ENCODE data around the gene RND3. TPM values are rescaled to one million over a fixed set of nuclear protein-coding genes. Genes with fewer than 3 reads are reported as not detected.

The RND3 gene
- total and polyA plus RNA-seq, 9 of the 15 experiments (the other 6 are each of a cell fraction or from before 2014, with no cell fraction given): 0.22 to 0.64 (median 0.29) TPM; not detected in 4

DNA sequence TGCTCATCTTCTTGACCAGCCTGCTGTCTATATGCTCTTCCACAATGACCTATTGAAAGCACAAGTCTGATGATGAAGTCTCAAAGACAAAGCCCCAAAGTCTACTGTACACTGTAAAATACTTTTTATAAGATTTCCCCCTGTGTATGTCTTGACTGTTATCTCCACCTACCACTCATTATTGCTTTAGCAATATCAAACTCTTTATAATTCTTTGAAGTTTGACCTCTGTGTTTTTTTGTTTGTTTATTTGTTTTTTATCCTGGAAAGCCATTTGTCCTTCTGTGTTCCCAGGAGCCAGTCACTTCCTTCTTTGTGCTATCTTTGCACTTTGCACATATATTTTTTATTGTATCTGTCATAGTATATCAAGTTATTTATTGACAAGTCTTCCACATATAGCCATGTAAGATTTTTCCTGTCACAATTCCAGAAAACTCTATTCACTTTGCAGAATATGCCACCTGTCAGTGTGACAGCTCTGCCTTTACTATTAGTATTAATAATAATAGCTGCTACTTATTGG, 66.3 kb downstream of the RND3 start (continued):
- TF ChIP-seq, protein P1, sequence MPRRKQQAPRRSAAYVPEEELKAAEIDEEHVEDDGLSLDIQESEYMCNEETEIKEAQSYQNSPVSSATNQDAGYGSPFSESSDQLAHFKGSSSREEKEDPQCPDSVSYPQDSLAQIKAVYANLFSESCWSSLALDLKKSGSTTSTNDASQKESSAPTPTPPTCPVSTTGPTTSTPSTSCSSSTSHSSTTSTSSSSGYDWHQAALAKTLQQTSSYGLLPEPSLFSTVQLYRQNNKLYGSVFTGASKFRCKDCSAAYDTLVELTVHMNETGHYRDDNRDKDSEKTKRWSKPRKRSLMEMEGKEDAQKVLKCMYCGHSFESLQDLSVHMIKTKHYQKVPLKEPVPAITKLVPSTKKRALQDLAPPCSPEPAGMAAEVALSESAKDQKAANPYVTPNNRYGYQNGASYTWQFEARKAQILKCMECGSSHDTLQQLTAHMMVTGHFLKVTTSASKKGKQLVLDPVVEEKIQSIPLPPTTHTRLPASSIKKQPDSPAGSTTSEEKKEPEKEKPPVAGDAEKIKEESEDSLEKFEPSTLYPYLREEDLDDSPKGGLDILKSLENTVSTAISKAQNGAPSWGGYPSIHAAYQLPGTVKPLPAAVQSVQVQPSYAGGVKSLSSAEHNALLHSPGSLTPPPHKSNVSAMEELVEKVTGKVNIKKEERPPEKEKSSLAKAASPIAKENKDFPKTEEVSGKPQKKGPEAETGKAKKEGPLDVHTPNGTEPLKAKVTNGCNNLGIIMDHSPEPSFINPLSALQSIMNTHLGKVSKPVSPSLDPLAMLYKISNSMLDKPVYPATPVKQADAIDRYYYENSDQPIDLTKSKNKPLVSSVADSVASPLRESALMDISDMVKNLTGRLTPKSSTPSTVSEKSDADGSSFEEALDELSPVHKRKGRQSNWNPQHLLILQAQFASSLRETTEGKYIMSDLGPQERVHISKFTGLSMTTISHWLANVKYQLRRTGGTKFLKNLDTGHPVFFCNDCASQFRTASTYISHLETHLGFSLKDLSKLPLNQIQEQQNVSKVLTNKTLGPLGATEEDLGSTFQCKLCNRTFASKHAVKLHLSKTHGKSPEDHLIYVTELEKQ (CRISPR knock-in tag; IDR thresholded peaks at IDR 0.05): no peak
- TF ChIP-seq SNRNP70 (optimal IDR thresholded peaks at IDR 0.05; ENCODE audit: low read depth, low read length) (no peak), SP1 (CRISPR knock-in tag; IDR thresholded peaks at IDR 0.05) (no peak), RFX5 (IDR thresholded peaks at IDR 0.05; ENCODE audit: low read depth, low read length) (no peak)
- TF ChIP-seq, protein P2, sequence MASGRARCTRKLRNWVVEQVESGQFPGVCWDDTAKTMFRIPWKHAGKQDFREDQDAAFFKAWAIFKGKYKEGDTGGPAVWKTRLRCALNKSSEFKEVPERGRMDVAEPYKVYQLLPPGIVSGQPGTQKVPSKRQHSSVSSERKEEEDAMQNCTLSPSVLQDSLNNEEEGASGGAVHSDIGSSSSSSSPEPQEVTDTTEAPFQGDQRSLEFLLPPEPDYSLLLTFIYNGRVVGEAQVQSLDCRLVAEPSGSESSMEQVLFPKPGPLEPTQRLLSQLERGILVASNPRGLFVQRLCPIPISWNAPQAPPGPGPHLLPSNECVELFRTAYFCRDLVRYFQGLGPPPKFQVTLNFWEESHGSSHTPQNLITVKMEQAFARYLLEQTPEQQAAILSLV (tag; IDR thresholded peaks at IDR 0.05): no peak
- TF ChIP-seq, protein P3, sequence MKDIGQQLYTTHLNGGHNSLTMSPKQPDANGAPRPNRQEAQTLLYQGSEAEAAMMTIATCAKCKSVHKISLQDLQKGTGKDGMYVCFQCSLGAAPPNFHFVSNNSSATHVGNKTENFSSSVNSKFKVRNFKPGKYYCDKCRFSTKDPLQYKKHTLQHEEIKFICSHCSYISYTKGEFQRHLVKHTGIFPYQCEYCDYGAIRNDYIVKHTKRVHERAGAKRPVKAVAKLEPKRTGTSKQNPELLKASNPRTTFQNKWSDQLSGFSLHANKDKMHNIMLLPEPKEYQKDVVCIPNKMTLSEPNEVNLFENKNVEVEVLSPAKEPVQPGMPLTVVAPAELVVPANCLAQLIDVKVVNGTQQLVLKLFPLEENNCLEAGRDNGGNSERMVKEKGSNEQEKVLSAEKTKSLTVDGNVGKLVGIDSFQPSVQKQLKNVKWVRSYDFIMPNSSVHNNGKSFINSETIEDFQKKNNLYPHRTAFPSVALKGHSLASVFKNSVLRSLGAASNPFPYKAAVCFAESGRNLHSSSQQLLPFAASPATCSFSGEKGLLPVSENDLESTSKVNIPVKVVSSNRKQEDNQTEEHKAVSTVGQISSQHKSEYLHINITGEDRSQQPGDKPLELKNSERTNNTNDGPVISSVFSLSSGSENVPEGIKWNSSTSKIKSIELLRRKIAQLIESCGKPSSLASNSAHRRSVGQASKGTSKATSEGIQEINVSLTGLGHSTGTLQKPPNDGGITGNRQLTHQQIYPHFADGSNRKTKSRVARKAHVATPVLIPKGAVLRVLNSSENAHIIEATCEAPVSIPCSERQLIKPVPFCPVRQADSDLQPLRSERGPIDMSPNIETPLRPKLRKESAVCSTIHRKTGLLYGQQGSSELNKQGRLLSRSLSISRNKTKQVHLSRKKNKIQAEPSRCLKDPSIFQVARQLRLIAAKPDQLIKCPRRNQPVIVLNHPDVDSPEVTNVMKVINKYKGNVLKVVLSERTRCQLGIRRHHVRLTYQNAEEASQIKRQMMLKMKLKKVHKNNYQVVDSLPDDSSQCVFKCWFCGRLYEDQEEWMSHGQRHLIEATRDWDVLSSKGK (CRISPR knock-in tag; IDR thresholded peaks at IDR 0.05): no peak
- TF ChIP-seq, protein P4, sequence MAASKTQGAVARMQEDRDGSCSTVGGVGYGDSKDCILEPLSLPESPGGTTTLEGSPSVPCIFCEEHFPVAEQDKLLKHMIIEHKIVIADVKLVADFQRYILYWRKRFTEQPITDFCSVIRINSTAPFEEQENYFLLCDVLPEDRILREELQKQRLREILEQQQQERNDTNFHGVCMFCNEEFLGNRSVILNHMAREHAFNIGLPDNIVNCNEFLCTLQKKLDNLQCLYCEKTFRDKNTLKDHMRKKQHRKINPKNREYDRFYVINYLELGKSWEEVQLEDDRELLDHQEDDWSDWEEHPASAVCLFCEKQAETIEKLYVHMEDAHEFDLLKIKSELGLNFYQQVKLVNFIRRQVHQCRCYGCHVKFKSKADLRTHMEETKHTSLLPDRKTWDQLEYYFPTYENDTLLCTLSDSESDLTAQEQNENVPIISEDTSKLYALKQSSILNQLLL (CRISPR knock-in tag; IDR thresholded peaks at IDR 0.05; ENCODE audit: borderline replicate concordance): no peak
